CD4-positive, alpha-beta T cell (primary cell): ENCODE results near the gene RIOK2. TPM values are rescaled to one million over a fixed set of nuclear protein-coding genes. Genes with fewer than 3 reads are reported as not detected.

ENCODE experiments used
- ATAC-seq: fragments of 200-7000 bp; cut with Tn5 transposase; one replicate; pipeline ENCODE4 v1.10.0; 2022; ENCODE audit warnings: mild to moderate bottlenecking; ENCODE audit not compliant: poor library complexity
- CTCF ChIA-PET: fragments of 350-600 bp; sonication (Branson Sonifier 250); formaldehyde crosslinking; loops from one replicate; lab custom pipeline; 2021; ENCODE audit warnings: antibody characterized with exemption, inconsistent platforms; lab: Charles Lee
- POLR2A ChIA-PET: fragments of 350-600 bp; sonication (Branson Sonifier 250); formaldehyde crosslinking; loops from one replicate; lab custom pipeline; 2021; ENCODE audit warnings: antibody characterized with exemption, inconsistent platforms; lab: Charles Lee
- DNase-seq, 14 experiments: peaks; one replicate each; pipeline ENCODE4 v3.0.0-alpha.2; 2013 to 2020; ENCODE audit warnings: mixed read lengths in 2 of 14
- H3K27ac ChIP-seq, 2 donors: one replicate each; pipeline versions ENCODE4 v1.5.1 to v1.7.0; 2013; ENCODE audit warnings: low read length in 2 of 2, low read depth in 1 of 2, mild to moderate bottlenecking in 1 of 2
- H3K27me3 ChIP-seq, 2 experiments: 1 replicate in 1 of 2; 2 replicates in 1 of 2; pipeline versions ENCODE4 v1.6.1 to v1.7.0; 2013; ENCODE audit warnings: low read length in 2 of 2, control low read depth in 1 of 2, mild to moderate bottlenecking in 1 of 2, moderate library complexity in 1 of 2; ENCODE audit not compliant: insufficient read depth in 2 of 2, control insufficient read depth in 1 of 2
- H3K36me3 ChIP-seq: one replicate; pipeline ENCODE4 v1.6.1; 2013; ENCODE audit warnings: low read length, control low read depth; ENCODE audit not compliant: insufficient read depth
- H3K4me1 ChIP-seq: one replicate; pipeline ENCODE4 v1.6.1; 2013; ENCODE audit warnings: low read length, control low read depth; ENCODE audit not compliant: insufficient read depth
- H3K4me3 ChIP-seq: one replicate; pipeline ENCODE4 v1.5.1; 2013; ENCODE audit warnings: mild to moderate bottlenecking, low read length, moderate library complexity
- H3K9me3 ChIP-seq, 2 experiments: 1 replicate in 1 of 2; 2 replicates in 1 of 2; pipeline versions ENCODE4 v1.6.1 to v1.7.0; 2013; ENCODE audit warnings: low read length in 2 of 2, mild to moderate bottlenecking in 2 of 2, control low read depth in 1 of 2, moderate library complexity in 1 of 2; ENCODE audit not compliant: control insufficient read depth in 1 of 2, insufficient read depth in 1 of 2
- H3K27ac Mint-ChIP-seq: one replicate; pipeline ENCODE4 v1.8.0; 2020; ENCODE audit warnings: mixed read lengths
- H3K27me3 Mint-ChIP-seq: one replicate; pipeline ENCODE4 v1.8.0; 2021; ENCODE audit warnings: mixed read lengths
- H3K36me3 Mint-ChIP-seq: one replicate; pipeline ENCODE4 v1.8.0; 2021; ENCODE audit warnings: low read depth, mixed read lengths
- H3K4me1 Mint-ChIP-seq: one replicate; pipeline ENCODE4 v1.8.0; 2021; ENCODE audit warnings: low read depth, mixed read lengths
- H3K4me3 Mint-ChIP-seq: one replicate; pipeline ENCODE4 v1.8.0; 2020; ENCODE audit warnings: mild to moderate bottlenecking, mixed read lengths
- H3K9me3 Mint-ChIP-seq: one replicate; pipeline ENCODE4 v1.8.0; 2020; ENCODE audit warnings: mixed read lengths
- CTCF ChIP-seq: fragments of 200-600 bp; IDR thresholded peaks from one replicate; pipeline ENCODE4 v1.8.0; 2022; ENCODE audit warnings: antibody characterized with exemption, mild to moderate bottlenecking
- intact Hi-C, 2 experiments: fragments of 100-400 bp; cut with DNase I in 1 of 2; cut with micrococcal nuclease in 1 of 2; formaldehyde crosslinking; loops; one replicate each; pipeline versions ENCODE4 v1.15.1 to v1.9.0; 2023 to 2025; cut with DNase I, micrococcal nuclease
- total RNA-seq, 174 experiments: library from RNA in 2 of 174; stranded (reverse) in 2 of 174; gene quantifications; one replicate each; pipeline ENCODE4 v1.2.3 and lab custom pipeline; 2021 to 2026

The RIOK2 gene
- total RNA-seq, 2 experiments from 2014 or later: 25.1 to 26.0 TPM

GRCh38 chr5:97151370-97151769, 31.7 kb downstream of the RIOK2 start:
- Histone ChIP-seq H3K36me3 (no peaks in the 10 kb centered on the region), H3K27ac (no peak overlapping the region), H3K9me3 (no peaks in the 10 kb centered on the region), H3K4me3 (no peak overlapping the region), H3K27me3 (no peaks in the 10 kb centered on the region), H3K4me1 (no peaks in the 10 kb centered on the region)
- Mint-ChIP-seq H3K9me3 (peaks cover 4% of the 10 kb centered on the region), H3K4me1 (no peaks in the 10 kb centered on the region), H3K36me3 (no peaks in the 10 kb centered on the region), H3K27me3 (no peaks in the 10 kb centered on the region), H3K27ac (no peak overlapping the region), H3K4me3 (no peak overlapping the region)
- TF ChIP-seq CTCF: no peak
- DNase-seq (no peak), ATAC-seq (no peak)
- ChIA-PET CTCF (interaction anchor here (1.3 kb wide), 1 partner anchor 282 kb away, joined by 4 read pairs; no protein-coding TSS in a partner anchor), POLR2A (no interaction called here)
- intact Hi-C loops: no loop called here

- ChIA-PET CTCF (interaction anchor here (1.3 to 1.8 kb wide), 2 partner anchors 12 to 281 kb away, joined by 4 to 6 read pairs; no protein-coding TSS in a partner anchor), POLR2A (no interaction called here)
- no peak for ATAC-seq
- H3K27me3 Mint-ChIP-seq: no peaks in the 10 kb centered on the region
- no peak for DNase-seq
- H3K4me3 Mint-ChIP-seq: no peak overlapping the region
- no peak overlapping the region for H3K27ac ChIP-seq
- no peak for TF ChIP-seq CTCF
- H3K27me3 ChIP-seq: no peaks in the 10 kb centered on the region
- H3K36me3 Mint-ChIP-seq: no peaks in the 10 kb centered on the region
- no peaks in the 10 kb centered on the region for H3K9me3 ChIP-seq
- no peaks in the 10 kb centered on the region for H3K4me1 ChIP-seq
- H3K9me3 Mint-ChIP-seq: peaks cover 4% of the 10 kb centered on the region
- no peaks in the 10 kb centered on the region for H3K36me3 ChIP-seq
- H3K27ac Mint-ChIP-seq: no peak overlapping the region
- H3K4me3 ChIP-seq: no peak overlapping the region
- H3K4me1 Mint-ChIP-seq: no peaks in the 10 kb centered on the region
- intact Hi-C loops: no loop called here
Observed at GRCh38 chr5:97150401-97150800, 32.6 kb downstream of the RIOK2 start.

- no peak overlapping the region for H3K4me3 Mint-ChIP-seq
- Histone ChIP-seq H3K36me3 (no peaks in the 10 kb centered on the region), H3K4me1 (no peaks in the 10 kb centered on the region), H3K27ac (no peak overlapping the region), H3K4me3 (no peak overlapping the region), H3K27me3 (no peaks in the 10 kb centered on the region), H3K9me3 (no peaks in the 10 kb centered on the region)
- no peaks in the 10 kb centered on the region for H3K27me3 Mint-ChIP-seq
- H3K4me1 Mint-ChIP-seq: no peaks in the 10 kb centered on the region
- DNase-seq (no peak), ATAC-seq (no peak)
- POLR2A ChIA-PET: no interaction called here
- no peaks in the 10 kb centered on the region for H3K36me3 Mint-ChIP-seq
- H3K27ac Mint-ChIP-seq: no peak overlapping the region
- no peak for TF ChIP-seq CTCF
- intact Hi-C loops: no loop called here
- CTCF ChIA-PET: interaction anchor here (1.2 to 1.8 kb wide), 2 partner anchors 8 to 12 kb away, joined by 4 to 6 read pairs; no protein-coding TSS in a partner anchor
- H3K9me3 Mint-ChIP-seq: peaks cover 4% of the 10 kb centered on the region
Observed at GRCh38 chr5:97149709-97150108, 33.3 kb downstream of the RIOK2 start.
